HAP-1 (cell line): ENCODE measurements around the gene TPRKB.
"Not testable (repeated sequence)": the region's sequence is repeated elsewhere in the genome, so short reads cannot be mapped to it uniquely, and the experiment has no call there.

Source experiments
- DNase-seq, 2 experiments: peaks; one replicate each; pipeline ENCODE4 v3.0.0-alpha.2; 2016 to 2020; ENCODE audit warnings: low spot score in 2 of 2
- H3K27me3 ChIP-seq: fragments of 250-450 bp; sonication (Bioruptor Pico); 2 replicates; pipeline ENCODE4 v1.5.1; 2020; ENCODE audit warnings: low read depth, mild to moderate bottlenecking, moderate library complexity
- H3K36me3 ChIP-seq: fragments of 250-450 bp; sonication (Bioruptor Pico); replicated peaks from 2 replicates; pipeline ENCODE4 v1.5.1; 2020; ENCODE audit warnings: mild to moderate bottlenecking
- H3K4me1 ChIP-seq: fragments of 250-450 bp; sonication (Bioruptor Pico); 2 replicates; pipeline ENCODE4 v1.5.1; 2020; ENCODE audit warnings: mild to moderate bottlenecking
- H3K4me3 ChIP-seq: fragments of 250-450 bp; sonication (Bioruptor Pico); 2 replicates; pipeline ENCODE4 v1.5.1; 2020; ENCODE audit warnings: mild to moderate bottlenecking, moderate library complexity
- H3K9me3 ChIP-seq: fragments of 250-450 bp; sonication (Bioruptor Pico); 2 replicates; pipeline ENCODE4 v1.5.1; 2020; ENCODE audit warnings: mild to moderate bottlenecking, moderate library complexity
- in situ Hi-C: fragments of 300-500 bp; cut with MboI; formaldehyde crosslinking; loops from 3 replicates; pipeline ENCODE4 v1.14.3; 2020; ENCODE audit warnings: low sequenced_read_pairs, inconsistent platforms, mixed read lengths

The TPRKB gene

GRCh38 chr2:73679951-73680571 is 57.1 kb downstream of the TPRKB start:
- H3K4me3 ChIP-seq, H3K9me3 ChIP-seq, H3K4me1 ChIP-seq, in situ Hi-C loops, H3K36me3 ChIP-seq: not testable (repeated sequence)
- H3K27me3 ChIP-seq: peaks cover 11% of the 10 kb centered on the region
- peak; percentile 35 to 71 for DNase-seq
